HepG2 (cell line): ENCODE data around the gene ANKRD13D. TPM values are rescaled to one million over a fixed set of nuclear protein-coding genes. Genes with fewer than 3 reads are reported as not detected.

Experiments used
- ATAC-seq: fragments of 200-7000 bp; cut with Tn5 transposase; 3 replicates; pipeline ENCODE4 v1.9.1; 2020; ENCODE audit warnings: mild to moderate bottlenecking, moderate library complexity
- BruUV-seq: library from RNA; stranded (reverse); fragments of 400-500 nt; replicated peaks from 2 replicates; lab custom pipeline; 2021; lab: Mats Ljungman, UMichigan
- CTCF ChIA-PET: fragments of 300-600 bp; formaldehyde crosslinking; extraction: SDS; loops from one replicate; lab custom pipeline; 2021; ENCODE audit warnings: low total read pairs, inconsistent platforms, low intra/inter-chr PET ratio; lab: Yijun Ruan, JAX
- POLR2A ChIA-PET: fragments of 350-600 bp; sonication (Branson Sonifier 250); formaldehyde crosslinking; loops from one replicate; lab custom pipeline; 2020; ENCODE audit warnings: antibody characterized with exemption, inconsistent platforms; lab: Yijun Ruan, JAX
- DNase-seq: peaks from one replicate; pipeline ENCODE4 v3.0.0-alpha.2; 2015; ENCODE audit warnings: low spot score
- FAIRE-seq: peaks from 3 replicates; lab custom pipeline; 2011; peaks lifted over from hg19 to GRCh38; lab: Jason Lieb, UNC
- H2AFZ ChIP-seq: one replicate; pipeline ENCODE4 v1.6.1; 2011; ENCODE audit warnings: low read length, inconsistent platforms
- H3K27ac ChIP-seq: fragments of 300-600 bp; 3 replicates; pipeline ENCODE4 v1.8.0; 2011; ENCODE audit warnings: mixed run types, mild to moderate bottlenecking, mixed read lengths, low read length, inconsistent platforms; ENCODE audit not compliant: insufficient read depth; ENCODE audit errors: extremely low read length
- H3K27me3 ChIP-seq, 2 experiments: fragments of 200-600 bp in 1 of 2; 2 replicates in 1 of 2; 3 replicates in 1 of 2; pipeline versions ENCODE4 v1.6.0 to v1.8.0; 2011; ENCODE audit warnings: low read length in 2 of 2, mild to moderate bottlenecking in 2 of 2, moderate library complexity in 2 of 2, inconsistent platforms in 1 of 2; ENCODE audit not compliant: insufficient read depth in 2 of 2, control insufficient read depth in 1 of 2
- H3K36me3 ChIP-seq, 2 experiments: fragments of 200-600 bp in 1 of 2; replicated peaks in 1 of 2; 2 replicates in 1 of 2; 3 replicates in 1 of 2; pipeline versions ENCODE4 v1.5.1 to v1.8.0; 2011; ENCODE audit warnings: low read length in 2 of 2, inconsistent platforms in 1 of 2; ENCODE audit not compliant: insufficient read depth in 2 of 2, control insufficient read depth in 1 of 2
- H3K4me1 ChIP-seq: 2 replicates; pipeline ENCODE4 v1.5.1; 2012; ENCODE audit warnings: low read length, inconsistent platforms; ENCODE audit not compliant: insufficient read depth
- H3K4me2 ChIP-seq: 2 replicates; pipeline ENCODE4 v1.6.0; 2011; ENCODE audit warnings: low read depth, low read length, inconsistent platforms
- H3K4me3 ChIP-seq, 3 experiments: fragments of 200-600 bp in 1 of 3; sonication (generic), shearing (Covaris generic) in 1 of 3; replicated peaks in 1 of 3; 2 replicates each; pipeline ENCODE4 v1.5.1; 2011 to 2016; ENCODE audit warnings: low read length in 3 of 3, inconsistent platforms in 2 of 3, low read depth in 2 of 3, mild to moderate bottlenecking in 2 of 3, control low read depth in 1 of 3, mixed read lengths in 1 of 3; ENCODE audit not compliant: insufficient read depth in 1 of 3
- H3K79me2 ChIP-seq: one replicate; pipeline ENCODE4 v1.6.1; 2011; ENCODE audit warnings: low read length, inconsistent platforms; ENCODE audit not compliant: insufficient read depth
- H3K9ac ChIP-seq: 2 replicates; pipeline ENCODE4 v1.6.0; 2011; ENCODE audit warnings: mild to moderate bottlenecking, low read depth, low read length, inconsistent platforms; ENCODE audit not compliant: insufficient read depth
- H3K9me3 ChIP-seq: 2 replicates; pipeline ENCODE4 v1.5.1; 2012; ENCODE audit warnings: mild to moderate bottlenecking, low read length
- H4K20me1 ChIP-seq: 2 replicates; pipeline ENCODE4 v1.6.0; 2011; ENCODE audit warnings: inconsistent platforms, mild to moderate bottlenecking, low read length, moderate library complexity; ENCODE audit not compliant: insufficient read depth
- ARNT2 ChIP-seq: sonication (generic); formaldehyde crosslinking; IDR thresholded peaks from 2 replicates; pipeline ENCODE4 v1.8.0; 2022; ENCODE audit warnings: mild to moderate bottlenecking, low read depth, missing genetic modification reagents, moderate library complexity
- DPF2 ChIP-seq: sonication (generic); formaldehyde crosslinking; IDR thresholded peaks from 2 replicates; pipeline ENCODE4 v1.4.0; 2020; ENCODE audit warnings: mild to moderate bottlenecking, low read depth, missing genetic modification reagents, borderline replicate concordance
- HINFP ChIP-seq: sonication (generic); formaldehyde crosslinking; IDR thresholded peaks from 2 replicates; pipeline ENCODE4 v1.4.0; 2020; ENCODE audit warnings: low read depth, mild to moderate bottlenecking, missing genetic modification reagents
- KLF9 ChIP-seq: IDR thresholded peaks from 2 replicates; pipeline ENCODE4 v1.6.1; 2016; ENCODE audit warnings: low read depth
- NPAS2 ChIP-seq: sonication (generic); formaldehyde crosslinking; IDR thresholded peaks from 2 replicates; pipeline ENCODE4 v1.8.0; 2022; ENCODE audit warnings: mild to moderate bottlenecking, missing genetic modification reagents, borderline replicate concordance
- PCBP2 ChIP-seq: fragments of 200-400 bp; formaldehyde crosslinking; optimal IDR thresholded peaks from 2 replicates; pipeline ENCODE3; 2018; ENCODE audit warnings: low read length, low read depth; ENCODE audit not compliant: poor library complexity, severe bottlenecking
- POLR2G ChIP-seq: fragments of 200-400 bp; formaldehyde crosslinking; IDR thresholded peaks from 2 replicates; pipeline ENCODE4 v1.6.1; 2018; ENCODE audit warnings: mild to moderate bottlenecking, low read depth, low read length, moderate library complexity
- PRDM10 ChIP-seq: sonication (generic); formaldehyde crosslinking; IDR thresholded peaks from 2 replicates; pipeline ENCODE4 v1.4.0; 2020; ENCODE audit warnings: low read depth, missing genetic modification reagents
- SALL2 ChIP-seq: sonication (generic); formaldehyde crosslinking; IDR thresholded peaks from 2 replicates; pipeline ENCODE4 v1.8.1; 2023; ENCODE audit warnings: mild to moderate bottlenecking, missing genetic modification reagents, inconsistent platforms
- SRY ChIP-seq: sonication (generic); formaldehyde crosslinking; IDR thresholded peaks from 2 replicates; pipeline ENCODE4 v1.8.0; 2022; ENCODE audit warnings: mild to moderate bottlenecking, missing genetic modification reagents
- ZMYM2 ChIP-seq: sonication (generic); formaldehyde crosslinking; IDR thresholded peaks from 2 replicates; pipeline ENCODE4 v1.8.0; 2022; ENCODE audit warnings: mild to moderate bottlenecking, missing genetic modification reagents
- ZNF557 ChIP-seq: sonication (generic); formaldehyde crosslinking; IDR thresholded peaks from 2 replicates; pipeline ENCODE4 v1.4.0; 2020; ENCODE audit warnings: missing genetic modification reagents
- ZNF577 ChIP-seq: sonication (generic); formaldehyde crosslinking; IDR thresholded peaks from 2 replicates; pipeline ENCODE4 v1.4.0; 2020; ENCODE audit warnings: mild to moderate bottlenecking, low read depth, missing genetic modification reagents, borderline replicate concordance
- ZNF792 ChIP-seq: IDR thresholded peaks from 2 replicates; pipeline ENCODE4 v1.6.1; 2016
- WGBS: methylation state at CpG from one replicate; pipeline ENCODE4 v1.1.6; 2017; ENCODE audit warnings: low lambda C conversion rate; 5-methylcytosine and 5-hydroxymethylcytosine counted together
- in situ Hi-C: cut with HindIII; loops from 2 replicates; pipeline ENCODE4 v1.10.0; 2017; ENCODE audit warnings: low pct_unique_long_range_greater_than_20kb; ENCODE audit not compliant: extremely low pct_ligation_motif_present
- intact Hi-C: fragments of 100-400 bp; cut with micrococcal nuclease; formaldehyde crosslinking; loops from one replicate; pipeline ENCODE4 v1.10.0; 2022; ENCODE audit not compliant: unreplicated experiment
- polyA plus RNA-seq, 8 experiments: library from polyadenylated mRNA; depleted of rRNA in 3 of 8; stranded (reverse) in 7 of 8; unstranded in 1 of 8; fragments of >200 nt; fragmentation: Illumina TruSeq in 4 of 8; extraction: Trizol in 4 of 8; gene quantifications; 2 replicates each; pipeline versions ENCODE4 v1.2.1 to v1.2.3, GENCODE V29; 2011 to 2016; ENCODE audit warnings: low read depth in 4 of 8, missing spikeins in 1 of 8, mixed read lengths in 1 of 8; ENCODE audit not compliant: insufficient read depth in 1 of 8
- total RNA-seq, 5 experiments: library from RNA; depleted of rRNA; stranded (reverse); fragments of >200 nt; fragmentation: Illumina TruSeq; extraction: Trizol; gene quantifications; 2 replicates each; pipeline ENCODE4 v1.2.3, GENCODE V29; 2016; ENCODE audit warnings: low read depth in 1 of 5
- TF ChIP-seq, protein P1 (sequence below): sonication (generic); formaldehyde crosslinking; IDR thresholded peaks from 2 replicates; pipeline ENCODE4 v1.4.0; 2020; ENCODE audit warnings: mild to moderate bottlenecking, missing genetic modification reagents
- TF ChIP-seq, protein P2 (sequence below): sonication (generic); formaldehyde crosslinking; IDR thresholded peaks from 2 replicates; pipeline ENCODE4 v1.8.0; 2022; ENCODE audit warnings: missing genetic modification reagents, mild to moderate bottlenecking, inconsistent platforms, borderline replicate concordance

Gene ANKRD13D
- total and polyA plus RNA-seq, 2 of the 13 experiments (the other 11 are each of a cell fraction or from before 2014, with no cell fraction given), result 18.6 to 27.3 TPM

DNA sequence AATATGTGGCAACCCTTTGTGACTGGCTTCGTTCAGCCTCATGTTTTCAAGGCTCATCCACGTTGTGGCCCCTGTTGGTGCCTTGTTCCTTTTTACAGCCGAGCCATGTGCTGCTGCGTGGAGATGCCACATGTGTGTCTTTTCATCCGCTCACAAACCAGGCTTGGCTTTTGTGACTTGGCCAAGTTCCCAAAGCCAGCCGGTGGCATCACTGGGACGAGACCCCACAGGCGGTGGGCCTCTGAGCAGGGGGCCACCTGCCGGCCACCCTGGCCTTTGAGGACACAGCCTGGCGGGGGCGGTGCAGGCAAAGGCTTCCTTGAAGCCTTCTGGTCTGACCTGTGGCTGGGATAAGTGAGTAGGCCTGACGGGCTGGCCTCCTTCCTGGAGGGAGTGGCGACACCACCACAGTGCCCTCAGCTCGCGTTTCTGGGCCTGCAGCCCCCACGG lies 12.3 kb upstream of the ANKRD13D start:
- POLR2A ChIA-PET, result interaction anchor here (1.7 kb wide), 1 partner anchor 12 kb away, joined by 8 read pairs; the partner anchor contains the start of gene ANKRD13D
- H3K9ac ChIP-seq, result no peak overlapping the region

More for the DNA sequence above, 12.3 kb upstream of the ANKRD13D start:
- WGBS, result 92% methylated on average over 9 of the region's 16 CpGs
- Histone ChIP-seq H2AFZ (no peak overlapping the region), H3K4me2 (no peak overlapping the region), H3K27me3 (no peaks in the 10 kb centered on the region), H3K36me3 (peaks cover 34 to 66% of the 10 kb centered on the region in 2 experiments; a peak in 4 of 5 replicates), H3K4me3 (no peak overlapping the region), H4K20me1 (peaks cover 32% of the 10 kb centered on the region; the same call in 1 of the 2 replicates), H3K4me1 (peaks cover 6% of the 10 kb centered on the region; the same call in 1 of the 2 replicates), H3K9me3 (no peaks in the 10 kb centered on the region), H3K27ac (no peak overlapping the region), H3K79me2 (peaks cover 26% of the 10 kb centered on the region)
- intact Hi-C loops, result no loop called here
- in situ Hi-C loops, result no loop called here
- CTCF ChIA-PET, result no interaction called here
- BruUV-seq, result no TSS peak
- DNase-seq (no peak), FAIRE-seq (no peak), ATAC-seq (no peak)
- TF ChIP-seq ZNF792 (CRISPR knock-in tag), result no peak
- no peak for TF ChIP-seq DPF2 (CRISPR knock-in tag)
- TF ChIP-seq NPAS2 (CRISPR knock-in tag), result no peak
- TF ChIP-seq ZNF577 (CRISPR knock-in tag), result no peak
- TF ChIP-seq PRDM10, result no peak
- no peak for TF ChIP-seq POLR2G
- TF ChIP-seq SALL2, result no peak
- TF ChIP-seq HINFP (CRISPR knock-in tag), result no peak
- TF ChIP-seq KLF9 (CRISPR knock-in tag), result no peak
- TF ChIP-seq, protein P1, sequence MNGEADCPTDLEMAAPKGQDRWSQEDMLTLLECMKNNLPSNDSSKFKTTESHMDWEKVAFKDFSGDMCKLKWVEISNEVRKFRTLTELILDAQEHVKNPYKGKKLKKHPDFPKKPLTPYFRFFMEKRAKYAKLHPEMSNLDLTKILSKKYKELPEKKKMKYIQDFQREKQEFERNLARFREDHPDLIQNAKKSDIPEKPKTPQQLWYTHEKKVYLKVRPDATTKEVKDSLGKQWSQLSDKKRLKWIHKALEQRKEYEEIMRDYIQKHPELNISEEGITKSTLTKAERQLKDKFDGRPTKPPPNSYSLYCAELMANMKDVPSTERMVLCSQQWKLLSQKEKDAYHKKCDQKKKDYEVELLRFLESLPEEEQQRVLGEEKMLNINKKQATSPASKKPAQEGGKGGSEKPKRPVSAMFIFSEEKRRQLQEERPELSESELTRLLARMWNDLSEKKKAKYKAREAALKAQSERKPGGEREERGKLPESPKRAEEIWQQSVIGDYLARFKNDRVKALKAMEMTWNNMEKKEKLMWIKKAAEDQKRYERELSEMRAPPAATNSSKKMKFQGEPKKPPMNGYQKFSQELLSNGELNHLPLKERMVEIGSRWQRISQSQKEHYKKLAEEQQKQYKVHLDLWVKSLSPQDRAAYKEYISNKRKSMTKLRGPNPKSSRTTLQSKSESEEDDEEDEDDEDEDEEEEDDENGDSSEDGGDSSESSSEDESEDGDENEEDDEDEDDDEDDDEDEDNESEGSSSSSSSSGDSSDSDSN (CRISPR knock-in tag), result no peak
- TF ChIP-seq ZMYM2 (CRISPR knock-in tag), result no peak
- TF ChIP-seq, protein P2, sequence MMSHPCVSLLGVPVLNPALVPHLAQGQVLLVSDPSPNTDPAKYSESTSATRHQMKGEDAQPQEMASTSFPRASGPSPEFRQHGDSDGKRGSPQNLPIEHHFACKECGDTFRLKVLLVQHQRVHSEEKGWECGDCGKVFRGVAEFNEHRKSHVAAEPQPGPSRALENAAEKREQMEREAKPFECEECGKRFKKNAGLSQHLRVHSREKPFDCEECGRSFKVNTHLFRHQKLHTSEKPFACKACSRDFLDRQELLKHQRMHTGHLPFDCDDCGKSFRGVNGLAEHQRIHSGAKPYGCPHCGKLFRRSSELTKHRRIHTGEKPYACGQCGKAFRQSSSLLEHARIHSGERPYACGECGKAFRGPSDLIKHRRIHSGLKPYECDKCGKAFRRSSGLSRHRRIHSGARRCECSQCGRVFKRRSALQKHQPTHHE (CRISPR knock-in tag), result no peak
- no peak for TF ChIP-seq ZNF557 (CRISPR knock-in tag)
- TF ChIP-seq PCBP2, result no peak
- no peak for TF ChIP-seq SRY (CRISPR knock-in tag)
- TF ChIP-seq ARNT2 (CRISPR knock-in tag), result no peak
